ENCODE measurements around the gene KLF6. TPM values are rescaled to one million over a fixed set of nuclear protein-coding genes. Genes with fewer than 3 reads are reported as not detected.

KLF6 gene
- total and polyA plus RNA-seq, 5 experiments from 2014 or later = 106 to 294 (median 147) TPM

GRCh38 chr10:3758491-3758970 is 26.5 kb downstream of the KLF6 start:
- Mint-ChIP-seq H3K4me1 (peaks cover 3 to 72% (median 14%) of the 10 kb centered on the region in 4 donors), H3K27me3 (peaks cover 0 to 29% (median 12%) of the 10 kb centered on the region in 5 donors), H3K9me3 (no peaks in the 10 kb centered on the region), H3K36me3 (no peaks in the 10 kb centered on the region), H3K27ac (peak overlapping the region in 4 of 10 donors; percentile 88 to 96 (median 94)), H3K4me3 (peak overlapping the region in 2 of 10 donors; percentile 44 to 74)
- no peak for DNase-seq
- ATAC-seq = no peak
- POLR2A ChIA-PET = no interaction called here

GRCh38 chr10:3757638-3758490 is 27.1 kb downstream of the KLF6 start:
- no peak for DNase-seq
- H3K27ac Mint-ChIP-seq = peak overlapping the region in 7 of 10 donors; percentile 39 to 96 (median 88)
- peak overlapping the region in 5 of 10 donors; percentile 27 to 76 (median 70) for H3K4me3 Mint-ChIP-seq
- H3K9me3 Mint-ChIP-seq = no peaks in the 10 kb centered on the region
- peaks cover 0 to 23% (median 12%) of the 10 kb centered on the region in 5 donors for H3K27me3 Mint-ChIP-seq
- ATAC-seq = peak; percentile 48 to 75
- peaks cover 3 to 66% (median 14%) of the 10 kb centered on the region in 4 donors for H3K4me1 Mint-ChIP-seq
- H3K36me3 Mint-ChIP-seq = no peaks in the 10 kb centered on the region
- POLR2A ChIA-PET = no interaction called here

- Mint-ChIP-seq H3K9me3 (no peaks in the 10 kb centered on the region), H3K36me3 (no peaks in the 10 kb centered on the region), H3K27ac (peak overlapping the region in 4 of 10 donors; percentile 34 to 96 (median 91)), H3K4me3 (peak overlapping the region in 2 of 10 donors; percentile 70 to 76), H3K4me1 (peaks cover 3 to 60% (median 14%) of the 10 kb centered on the region in 4 donors), H3K27me3 (peaks cover 0 to 19% (median 12%) of the 10 kb centered on the region in 5 donors)
- POLR2A ChIA-PET = no interaction called here
- ATAC-seq = no peak
- DNase-seq = no peak
Measured at GRCh38 chr10:3757250-3757637, 27.8 kb downstream of the KLF6 start.

GRCh38 chr10:3756360-3756740 is 28.7 kb downstream of the KLF6 start:
- ATAC-seq = no peak
- peaks cover 6 to 51% (median 14%) of the 10 kb centered on the region in 4 donors for H3K4me1 Mint-ChIP-seq
- no peak overlapping the region for H3K4me3 Mint-ChIP-seq
- DNase-seq = no peak
- POLR2A ChIA-PET = no interaction called here
- H3K9me3 Mint-ChIP-seq = no peaks in the 10 kb centered on the region
- no peaks in the 10 kb centered on the region for H3K36me3 Mint-ChIP-seq
- peak overlapping the region in 2 of 10 donors; percentile 9 to 10 for H3K27ac Mint-ChIP-seq
- H3K27me3 Mint-ChIP-seq = peaks cover 0 to 21% (median 12%) of the 10 kb centered on the region in 5 donors

- POLR2A ChIA-PET = interaction anchor here (2.4 kb wide), 1 partner anchor 9 kb away, joined by 6 read pairs; no protein-coding TSS in a partner anchor
- no peak for DNase-seq
- H3K27me3 Mint-ChIP-seq = peaks cover 0 to 17% (median 10%) of the 10 kb centered on the region in 5 donors
- no peak for ATAC-seq
- H3K9me3 Mint-ChIP-seq = no peaks in the 10 kb centered on the region
- H3K27ac Mint-ChIP-seq = peak overlapping the region in 2 of 10 donors; percentile 68 to 84
- H3K4me3 Mint-ChIP-seq = no peak overlapping the region
- H3K36me3 Mint-ChIP-seq = no peaks in the 10 kb centered on the region
- H3K4me1 Mint-ChIP-seq = peaks cover 4 to 45% (median 11%) of the 10 kb centered on the region in 4 donors
Measured at GRCh38 chr10:3755440-3756359, 29.3 kb downstream of the KLF6 start.

GRCh38 chr10:3754727-3755439 is 30.1 kb downstream of the KLF6 start:
- H3K4me1 Mint-ChIP-seq = peaks cover 0 to 41% (median 10%) of the 10 kb centered on the region in 4 donors
- no peak overlapping the region for H3K4me3 Mint-ChIP-seq
- DNase-seq (no peak), ATAC-seq (no peak)
- peak overlapping the region in 2 of 10 donors; percentile 68 to 84 for H3K27ac Mint-ChIP-seq
- H3K36me3 Mint-ChIP-seq = no peaks in the 10 kb centered on the region
- POLR2A ChIA-PET = interaction anchor here (2.4 kb wide), 1 partner anchor 10 kb away, joined by 6 read pairs; no protein-coding TSS in a partner anchor
- H3K27me3 Mint-ChIP-seq = peaks cover 0 to 16% (median 9%) of the 10 kb centered on the region in 5 donors
- no peaks in the 10 kb centered on the region for H3K9me3 Mint-ChIP-seq

- Mint-ChIP-seq H3K27me3 (peaks cover 0 to 4% (median 0%) of the 10 kb centered on the region in 5 donors), H3K9me3 (no peaks in the 10 kb centered on the region), H3K27ac (no peak overlapping the region), H3K4me1 (peaks cover 0 to 15% (median 2%) of the 10 kb centered on the region in 4 donors), H3K4me3 (no peak overlapping the region), H3K36me3 (no peaks in the 10 kb centered on the region)
- no peak for DNase-seq
- POLR2A ChIA-PET = no interaction called here
- ATAC-seq = no peak
Measured at GRCh38 chr10:3750854-3751253, 34.2 kb downstream of the KLF6 start.

- Mint-ChIP-seq H3K9me3 (no peaks in the 10 kb centered on the region), H3K36me3 (no peaks in the 10 kb centered on the region), H3K27ac (no peak overlapping the region), H3K27me3 (peaks cover 0 to 4% (median 0%) of the 10 kb centered on the region in 5 donors), H3K4me1 (peaks cover 0 to 10% (median 2%) of the 10 kb centered on the region in 4 donors), H3K4me3 (no peak overlapping the region)
- DNase-seq = no peak
- POLR2A ChIA-PET = no interaction called here
- ATAC-seq = no peak
Measured at GRCh38 chr10:3750006-3750816, 34.8 kb downstream of the KLF6 start.

- ATAC-seq (no peak), DNase-seq (no peak)
- no peaks in the 10 kb centered on the region for H3K36me3 Mint-ChIP-seq
- no peak overlapping the region for H3K4me3 Mint-ChIP-seq
- H3K9me3 Mint-ChIP-seq = no peaks in the 10 kb centered on the region
- peaks cover 0 to 5% (median 2%) of the 10 kb centered on the region in 4 donors for H3K4me1 Mint-ChIP-seq
- peaks cover 0 to 4% (median 0%) of the 10 kb centered on the region in 5 donors for H3K27me3 Mint-ChIP-seq
- POLR2A ChIA-PET = no interaction called here
- no peak overlapping the region for H3K27ac Mint-ChIP-seq
Measured at GRCh38 chr10:3749600-3749999, 35.4 kb downstream of the KLF6 start.

- Mint-ChIP-seq H3K36me3 (no peaks in the 10 kb centered on the region), H3K27me3 (peaks cover 0 to 4% (median 0%) of the 10 kb centered on the region in 5 donors), H3K4me3 (no peak overlapping the region), H3K27ac (peak overlapping the region in 1 of 10 donors; percentile 79), H3K4me1 (peaks cover 0 to 5% (median 2%) of the 10 kb centered on the region in 4 donors), H3K9me3 (no peaks in the 10 kb centered on the region)
- ATAC-seq = no peak
- no peak for DNase-seq
- POLR2A ChIA-PET = no interaction called here
Measured at GRCh38 chr10:3749011-3749410, 36.0 kb downstream of the KLF6 start.

GRCh38 chr10:3748484-3748883 is 36.5 kb downstream of the KLF6 start:
- H3K4me1 Mint-ChIP-seq = peaks cover 0 to 5% (median 2%) of the 10 kb centered on the region in 4 donors
- H3K9me3 Mint-ChIP-seq = no peaks in the 10 kb centered on the region
- no peak overlapping the region for H3K4me3 Mint-ChIP-seq
- H3K36me3 Mint-ChIP-seq = no peaks in the 10 kb centered on the region
- peaks cover 0 to 4% (median 0%) of the 10 kb centered on the region in 5 donors for H3K27me3 Mint-ChIP-seq
- POLR2A ChIA-PET = no interaction called here
- ATAC-seq = no peak
- no peak for DNase-seq
- H3K27ac Mint-ChIP-seq = no peak overlapping the region

Data from naive thymus-derived CD8-positive, alpha-beta T cell (primary cell).